H1 (cell line): ENCODE measurements around the gene KIF26B. TPM values are rescaled to one million over a fixed set of nuclear protein-coding genes. Genes with fewer than 3 reads are reported as not detected.
A peak's percentile ranks its signal among the peaks of the same experiment; 100 is the strongest.

Source experiments
- CTCF ChIA-PET: fragments of 300-600 bp; sonication (Branson Sonifier 250); formaldehyde crosslinking; loops from one replicate; lab custom pipeline; 2021; ENCODE audit not compliant: partially characterized antibody; lab: Charles Lee
- POLR2A ChIA-PET: fragments of 300-600 bp; sonication (Branson Sonifier 250); formaldehyde crosslinking; loops from one replicate; lab custom pipeline; 2021; ENCODE audit warnings: inconsistent platforms; ENCODE audit not compliant: partially characterized antibody; lab: Charles Lee
- DNase-seq, 2 experiments: peaks; one replicate each; pipeline versions ENCODE4 v3.0.0 to v3.0.0-alpha.2; 2010 to 2022; ENCODE audit warnings: low spot score in 2 of 2, low read depth in 1 of 2, mixed read lengths in 1 of 2
- FAIRE-seq: peaks from 2 replicates; lab custom pipeline; 2011; peaks lifted over from hg19 to GRCh38; lab: Jason Lieb, UNC
- H2AFZ ChIP-seq: 2 replicates; pipeline ENCODE4 v1.8.1; 2012; ENCODE audit warnings: low read length, inconsistent platforms
- H2AK5ac ChIP-seq: 2 replicates; pipeline ENCODE4 v1.6.1; 2013; ENCODE audit warnings: low read depth, low read length
- H2BK120ac ChIP-seq: replicated peaks from 2 replicates; pipeline ENCODE3; 2013; ENCODE audit warnings: low read depth, low read length, inconsistent platforms
- H2BK12ac ChIP-seq: 2 replicates; pipeline ENCODE4 v1.6.1; 2013; ENCODE audit warnings: low read depth, low read length
- H2BK15ac ChIP-seq: 2 replicates; pipeline ENCODE4 v1.6.1; 2013; ENCODE audit warnings: low read length
- H2BK20ac ChIP-seq: 2 replicates; pipeline ENCODE4 v1.6.1; 2013; ENCODE audit warnings: low read length
- H2BK5ac ChIP-seq: 2 replicates; pipeline ENCODE4 v1.6.1; 2013; ENCODE audit warnings: low read depth, low read length
- H3K14ac ChIP-seq: 2 replicates; pipeline ENCODE4 v1.6.1; 2013; ENCODE audit warnings: inconsistent platforms; ENCODE audit not compliant: insufficient read length
- H3K18ac ChIP-seq: 2 replicates; pipeline ENCODE4 v1.6.1; 2013; ENCODE audit warnings: low read length; ENCODE audit errors: extremely low read depth
- H3K23ac ChIP-seq: 2 replicates; pipeline ENCODE4 v1.6.1; 2013; ENCODE audit warnings: inconsistent platforms; ENCODE audit not compliant: insufficient read length
- H3K23me2 ChIP-seq: 2 replicates; pipeline ENCODE4 v1.6.1; 2013; ENCODE audit warnings: low read depth, low read length
- H3K27ac ChIP-seq: 2 replicates; pipeline ENCODE4 v1.6.1; 2011; ENCODE audit warnings: low read depth, low read length, inconsistent platforms
- H3K27me3 ChIP-seq, 4 experiments: replicated peaks in 1 of 4; 1 replicate in 1 of 4; 2 replicates in 3 of 4; pipeline versions ENCODE4 v1.6.1 to v1.8.1; 2011 to 2013; ENCODE audit warnings: low read length in 3 of 4, mild to moderate bottlenecking in 3 of 4, inconsistent platforms in 2 of 4, mixed read lengths in 2 of 4, moderate library complexity in 1 of 4; ENCODE audit not compliant: control insufficient read depth in 3 of 4, insufficient read depth in 3 of 4; ENCODE audit errors: extremely low read depth in 1 of 4
- H3K36me3 ChIP-seq, 4 experiments: 2 replicates each; pipeline versions ENCODE4 v1.6.1 to v1.8.1; 2011 to 2013; ENCODE audit warnings: mild to moderate bottlenecking in 4 of 4, low read length in 3 of 4, moderate library complexity in 2 of 4, control low read depth in 1 of 4, inconsistent platforms in 1 of 4; ENCODE audit not compliant: insufficient read depth in 4 of 4, control insufficient read depth in 2 of 4
- H3K4ac ChIP-seq: replicated peaks from 2 replicates; pipeline ENCODE3; 2013; ENCODE audit warnings: low read length, low read depth, mixed read lengths, inconsistent platforms; ENCODE audit not compliant: insufficient read length
- H3K4me1 ChIP-seq, 4 experiments: replicated peaks in 1 of 4; 1 replicate in 1 of 4; 2 replicates in 3 of 4; pipeline versions ENCODE4 v1.6.1 to v1.8.1; 2011 to 2013; ENCODE audit warnings: low read length in 3 of 4, inconsistent platforms in 2 of 4, mixed read lengths in 1 of 4; ENCODE audit not compliant: insufficient read depth in 4 of 4, control insufficient read depth in 3 of 4
- H3K4me2 ChIP-seq, 2 experiments: 2 replicates each; pipeline versions ENCODE4 v1.6.1 to v1.8.1; 2011 to 2013; ENCODE audit warnings: low read depth in 2 of 2, low read length in 2 of 2, control low read depth in 1 of 2, inconsistent platforms in 1 of 2, mild to moderate bottlenecking in 1 of 2; ENCODE audit not compliant: insufficient read depth in 1 of 2
- H3K4me3 ChIP-seq, 4 experiments: fragments of 200-600, 300-600 bp in 1 of 4; sonication (generic), shearing (Covaris generic), sonication (Bioruptor Twin) in 1 of 4; 2 replicates each; pipeline versions ENCODE4 v1.5.1 to v1.8.1; 2011 to 2016; ENCODE audit warnings: low read length in 4 of 4, low read depth in 3 of 4, control low read depth in 2 of 4, inconsistent platforms in 2 of 4, mild to moderate bottlenecking in 2 of 4, mixed read lengths in 1 of 4, moderate library complexity in 1 of 4; ENCODE audit not compliant: insufficient read depth in 2 of 4; ENCODE audit errors: extremely low read depth in 1 of 4
- H3K56ac ChIP-seq: replicated peaks from 2 replicates; pipeline ENCODE3; 2013; ENCODE audit warnings: low read depth, mild to moderate bottlenecking, mixed read lengths, low read length, inconsistent platforms; ENCODE audit not compliant: insufficient read length
- H3K79me1 ChIP-seq: 2 replicates; pipeline ENCODE4 v1.6.1; 2013; ENCODE audit warnings: low read depth, low read length, control low read depth
- H3K79me2 ChIP-seq, 2 experiments: 2 replicates each; pipeline versions ENCODE4 v1.6.1 to v1.8.1; 2012 to 2013; ENCODE audit warnings: low read length in 2 of 2, mild to moderate bottlenecking in 2 of 2, inconsistent platforms in 1 of 2; ENCODE audit not compliant: insufficient read depth in 2 of 2, control insufficient read depth in 1 of 2
- H3K9ac ChIP-seq, 4 experiments: replicated peaks in 1 of 4; 1 replicate in 1 of 4; 2 replicates in 3 of 4; pipeline versions ENCODE4 v1.6.1 to v1.8.1; 2011 to 2013; ENCODE audit warnings: low read depth in 3 of 4, low read length in 3 of 4, control low read depth in 2 of 4, mild to moderate bottlenecking in 2 of 4, moderate library complexity in 2 of 4, inconsistent platforms in 1 of 4; ENCODE audit errors: extremely low read depth in 1 of 4
- H3K9me3 ChIP-seq, 2 experiments: 2 replicates each; pipeline versions ENCODE4 v1.6.1 to v1.8.1; 2012 to 2013; ENCODE audit warnings: mild to moderate bottlenecking in 2 of 2, moderate library complexity in 2 of 2, control low read depth in 1 of 2, inconsistent platforms in 1 of 2, low read depth in 1 of 2, low read length in 1 of 2, mixed read lengths in 1 of 2; ENCODE audit not compliant: insufficient read depth in 2 of 2
- H4K20me1 ChIP-seq, 2 experiments: replicated peaks in 1 of 2; 2 replicates each; pipeline versions ENCODE3 to v1.8.1; 2011 to 2013; ENCODE audit warnings: inconsistent platforms in 2 of 2, low read length in 2 of 2, mild to moderate bottlenecking in 1 of 2; ENCODE audit not compliant: insufficient read depth in 2 of 2, control insufficient read depth in 1 of 2
- H4K5ac ChIP-seq: 2 replicates; pipeline ENCODE4 v1.6.1; 2013; ENCODE audit warnings: low read length, low read depth, mixed read lengths, inconsistent platforms; ENCODE audit not compliant: insufficient read length
- H4K8ac ChIP-seq: 2 replicates; pipeline ENCODE4 v1.8.0; 2013; ENCODE audit warnings: mild to moderate bottlenecking, moderate library complexity, low read length, inconsistent platforms; ENCODE audit not compliant: insufficient read depth; ENCODE audit errors: extremely low read depth
- H4K91ac ChIP-seq: replicated peaks from 2 replicates; pipeline ENCODE3; 2013; ENCODE audit warnings: low read length, mixed read lengths, inconsistent platforms; ENCODE audit not compliant: insufficient read length
- NANOG ChIP-seq: IDR thresholded peaks from 2 replicates; pipeline ENCODE4 v1.6.1; 2011; ENCODE audit warnings: low read length, low read depth, mild to moderate bottlenecking, inconsistent platforms; ENCODE audit not compliant: insufficient read depth, poor library complexity, severe bottlenecking
- PHF8 ChIP-seq: fragments of 200-600 bp; sonication (generic); conservative IDR thresholded peaks from 2 replicates; pipeline ENCODE4 v1.7.1; 2012; ENCODE audit warnings: low read depth, mild to moderate bottlenecking, inconsistent platforms, low read length, moderate library complexity
- RXRA ChIP-seq: IDR thresholded peaks from 2 replicates; pipeline ENCODE4 v1.6.1; 2011; ENCODE audit warnings: low read depth, mild to moderate bottlenecking, low read length, moderate library complexity; ENCODE audit not compliant: insufficient read depth
- SIN3A ChIP-seq, 2 experiments: IDR thresholded peaks in 1 of 2; conservative IDR thresholded peaks in 1 of 2; 2 replicates each; pipeline ENCODE4 v1.6.1; 2011 to 2012; ENCODE audit warnings: low read length in 2 of 2, improper control_type of control experiment in 1 of 2, low read depth in 1 of 2, mild to moderate bottlenecking in 1 of 2
- WGBS, 2 experiments: shearing (Covaris generic) in 1 of 2; methylation state at CpG; one replicate each; pipeline versions ENCODE4 v1.1.6 to v1.1.7; 2013 to 2015; ENCODE audit warnings: low lambda C conversion rate in 2 of 2, mixed read lengths in 2 of 2, inconsistent platforms in 1 of 2, low coverage in 1 of 2, missing lambda C conversion rate in 1 of 2; ENCODE audit not compliant: insufficient replicate concordance in 2 of 2, insufficient coverage in 1 of 2, insufficient read length in 1 of 2; ENCODE audit errors: extremely low coverage in 1 of 2, missing lambda C conversion rate in 1 of 2; 5-methylcytosine and 5-hydroxymethylcytosine counted together
- polyA plus RNA-seq, 7 experiments: library from polyadenylated mRNA; depleted of rRNA in 3 of 7; stranded (reverse) in 5 of 7; unstranded in 2 of 7; fragments of >200 nt in 5 of 7; fragments of 200-250 nt in 2 of 7; gene quantifications; 1 replicate in 5 of 7; 2 replicates in 1 of 7; 4 replicates in 1 of 7; pipeline versions ENCODE4 v1.2.1 to v1.2.3, GENCODE V29; 2011 to 2013; ENCODE audit warnings: missing spikeins in 2 of 7, mixed read lengths in 2 of 7
- total RNA-seq: library from RNA; stranded (reverse); fragmentation: NEBNext Ultra II Directional; extraction: Animal tissue kit (Norgen Biotek cat#: 25700); gene quantifications from 2 replicates; pipeline ENCODE4 v1.2.1, GENCODE V29; 2021

The KIF26B gene
- total and polyA plus RNA-seq, 2 of the 8 experiments (the other 6 are each of a cell fraction or from before 2014, with no cell fraction given) = 0.06 to 0.28 TPM

DNA sequence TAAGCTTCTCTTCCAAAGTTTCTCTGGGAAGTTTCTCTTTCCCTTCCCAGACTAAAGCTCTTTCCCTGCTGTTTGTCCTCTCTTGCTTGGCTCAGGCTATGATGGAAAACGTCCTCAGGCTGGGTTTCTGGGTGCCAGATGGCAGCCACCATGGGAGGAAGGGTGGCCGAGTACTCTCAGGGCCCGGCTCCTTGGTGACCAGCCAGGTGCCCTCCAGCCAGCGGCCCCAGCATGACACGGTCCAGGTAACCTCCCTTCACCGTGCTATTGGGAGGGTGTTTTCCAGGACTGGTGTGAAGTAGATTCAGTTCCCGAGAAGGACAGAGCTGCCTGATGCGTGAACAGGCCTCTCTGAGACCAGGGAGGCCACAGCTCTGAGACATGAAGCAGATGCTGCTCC, 60.3 kb downstream of the KIF26B start:
- 0 out of 2 replicates have a peak overlapping the region, but pooled peaks have one; percentile 16 for H2BK15ac ChIP-seq
- no peaks in the 10 kb centered on the region for H3K23me2 ChIP-seq
- H3K36me3 ChIP-seq = no peaks in the 10 kb centered on the region
- no peak overlapping the region; the same call in 1 of the 2 replicates for H3K18ac ChIP-seq
- H3K14ac ChIP-seq = no peak overlapping the region
- H3K9ac ChIP-seq = no peak overlapping the region
- no peak overlapping the region for H2AK5ac ChIP-seq
- H3K23ac ChIP-seq = no peak overlapping the region
- no peaks in the 10 kb centered on the region for H3K79me1 ChIP-seq
- FAIRE-seq (no peak), DNase-seq (no peak)
- H2BK12ac ChIP-seq = 0 out of 2 replicates have a peak overlapping the region, but pooled peaks have one; percentile 68
- H3K4me3 ChIP-seq = no peak overlapping the region
- TF ChIP-seq PHF8 = no peak
- no peak for TF ChIP-seq NANOG
- TF ChIP-seq SIN3A (conservative IDR thresholded peaks at IDR 0.05 in 1 of 2, IDR thresholded peaks at IDR 0.05 in 1 of 2; ENCODE audit: low read depth in 1 of 2, low read length in 2 of 2) = no peak
- no peak for TF ChIP-seq RXRA
- no peak overlapping the region for H2AFZ ChIP-seq
- H2BK20ac ChIP-seq = no peak overlapping the region
- 88% methylated on average over 7 of the region's 8 CpGs; no CpG with 5 or more reads in 1 of the 2 experiments for WGBS, 2 experiments
- H3K4me1 ChIP-seq = peaks cover 0 to 11% (median 5%) of the 10 kb centered on the region in 4 experiments; a peak in 5 of 7 replicates
- no peaks in the 10 kb centered on the region for H4K20me1 ChIP-seq
- peak overlapping the region; percentile 39 for H2BK5ac ChIP-seq
- H4K91ac ChIP-seq = peak overlapping the region; percentile 45
- H3K79me2 ChIP-seq = no peaks in the 10 kb centered on the region
- no peak overlapping the region for H3K4ac ChIP-seq
- CTCF ChIA-PET = interaction anchor here (0.9 to 1.4 kb wide), 2 partner anchors 13 to 22 kb away, joined by 3 read pairs; no protein-coding TSS in a partner anchor
- H3K4me2 ChIP-seq = no peak overlapping the region
- no peak overlapping the region for H3K27ac ChIP-seq
- no peak overlapping the region for H2BK120ac ChIP-seq
- H3K9me3 ChIP-seq = no peaks in the 10 kb centered on the region
- H4K5ac ChIP-seq = no peak overlapping the region
- POLR2A ChIA-PET = no interaction called here
- no peak overlapping the region for H4K8ac ChIP-seq
- H3K27me3 ChIP-seq = no peaks in the 10 kb centered on the region
- H3K56ac ChIP-seq = no peak overlapping the region
